GM21825 (cell line): Measurements from ENCODE around the gene WDR35.
"Not testable (repeated sequence)": the region's sequence is repeated elsewhere in the genome, so short reads cannot be mapped to it uniquely, and the experiment has no call there.

Experiments used
- ATAC-seq: cut with Tn5 transposase; IDR thresholded peaks from one replicate; pipeline ENCODE4 v1.9.1; 2021; ENCODE audit warnings: mild to moderate bottlenecking, moderate library complexity; ENCODE audit not compliant: unreplicated experiment

Gene WDR35

GRCh38 chr2:19897623-19898245 lies 92.2 kb downstream of the WDR35 start:
- no peak for ATAC-seq

- ATAC-seq: no peak
These were observed 94.4 kb downstream of the WDR35 start for GRCh38 chr2:19895535-19895934.

GRCh38 chr2:19894134-19894792 lies 95.6 kb downstream of the WDR35 start:
- peak; percentile 9 for ATAC-seq

DNA sequence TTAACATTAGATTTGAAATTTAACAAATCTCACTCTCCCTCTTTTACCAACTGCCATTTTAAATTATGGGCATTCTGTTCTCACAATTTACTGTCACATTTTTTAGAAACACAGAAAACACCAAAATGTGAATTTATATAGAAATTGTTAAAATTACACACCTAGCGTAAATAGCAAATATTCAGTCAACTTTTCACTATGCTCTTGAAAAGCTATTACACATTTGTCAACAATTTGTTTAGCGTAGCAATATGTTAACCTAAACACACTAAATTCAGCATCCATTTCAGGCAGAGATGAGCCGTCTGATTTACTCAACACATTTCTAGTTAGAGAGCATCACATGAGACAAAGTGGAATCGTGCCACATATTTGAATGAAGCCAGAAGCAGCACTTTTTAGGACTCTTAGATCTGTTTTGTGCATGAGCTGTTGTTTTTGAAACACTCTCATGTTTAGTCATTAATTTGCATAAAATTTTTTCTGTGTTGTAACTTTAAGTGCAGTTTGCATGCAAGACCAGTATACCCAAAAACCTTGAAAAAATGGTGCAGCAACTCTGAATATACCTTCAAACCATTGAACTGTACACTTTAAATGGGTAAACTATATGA lies 96.3 kb downstream of the WDR35 start:
- ATAC-seq: peak; percentile 59

DNA sequence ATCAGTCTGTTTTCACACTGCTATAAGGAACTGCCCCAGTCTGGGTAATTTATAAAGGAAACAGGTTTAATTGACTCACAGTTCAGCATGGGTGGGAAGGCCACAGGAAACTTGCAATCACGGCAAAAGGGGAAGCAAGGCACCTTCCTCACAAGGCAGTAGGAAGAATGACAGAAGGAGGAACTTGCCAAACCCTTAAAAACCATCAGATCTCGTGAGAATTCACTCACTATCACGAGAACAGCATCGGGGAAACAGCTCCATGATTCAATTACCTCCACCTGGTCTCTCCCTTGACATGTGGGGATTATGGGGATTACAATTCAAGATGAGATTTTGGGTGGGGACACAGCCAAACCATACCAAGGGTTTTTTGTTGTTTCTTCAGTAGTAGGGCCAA lies 97.9 kb downstream of the WDR35 start:
- peak; percentile 39 for ATAC-seq

DNA sequence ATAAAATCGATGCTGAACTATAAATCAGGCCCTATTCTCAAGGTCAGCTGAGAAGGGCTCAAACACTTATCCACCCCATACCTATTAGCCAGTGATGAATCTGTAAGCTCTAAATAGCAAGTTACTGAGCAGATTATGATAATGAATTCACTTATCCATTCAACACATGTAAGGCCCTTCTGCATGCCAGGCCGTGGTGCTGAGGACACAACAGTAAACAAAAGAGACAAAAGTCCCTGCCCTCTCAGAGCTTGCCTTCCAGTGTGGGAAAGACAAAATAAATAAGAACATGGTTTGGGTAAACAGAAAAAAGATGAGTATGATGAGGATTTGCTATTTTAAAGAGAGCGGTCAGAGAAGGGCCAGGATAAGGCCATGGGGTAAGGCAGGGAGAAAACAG lies 99.8 kb downstream of the WDR35 start:
- no peak for ATAC-seq

DNA sequence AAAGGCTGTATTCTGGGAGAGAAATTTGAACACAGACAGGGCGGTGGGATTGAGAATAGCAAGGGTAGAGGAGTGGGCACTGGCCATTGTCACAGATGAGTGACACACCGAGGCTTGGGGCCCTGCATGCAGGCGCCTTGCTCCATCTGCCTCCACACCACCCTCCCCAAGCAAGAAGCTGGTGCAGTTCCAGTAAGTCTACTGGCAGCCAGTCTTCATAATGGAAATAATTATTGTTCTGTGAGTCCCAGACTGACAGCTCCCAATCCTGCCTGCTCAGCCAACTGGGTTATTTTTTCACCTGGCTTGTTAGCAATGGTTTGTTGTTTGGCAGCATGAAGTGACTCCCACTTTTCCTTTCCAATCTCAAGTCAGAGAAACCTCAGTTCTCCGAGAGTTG lies 101.1 kb downstream of the WDR35 start:
- ATAC-seq: no peak

GRCh38 chr2:19887510-19887909 lies 102.4 kb downstream of the WDR35 start:
- no peak for ATAC-seq

DNA sequence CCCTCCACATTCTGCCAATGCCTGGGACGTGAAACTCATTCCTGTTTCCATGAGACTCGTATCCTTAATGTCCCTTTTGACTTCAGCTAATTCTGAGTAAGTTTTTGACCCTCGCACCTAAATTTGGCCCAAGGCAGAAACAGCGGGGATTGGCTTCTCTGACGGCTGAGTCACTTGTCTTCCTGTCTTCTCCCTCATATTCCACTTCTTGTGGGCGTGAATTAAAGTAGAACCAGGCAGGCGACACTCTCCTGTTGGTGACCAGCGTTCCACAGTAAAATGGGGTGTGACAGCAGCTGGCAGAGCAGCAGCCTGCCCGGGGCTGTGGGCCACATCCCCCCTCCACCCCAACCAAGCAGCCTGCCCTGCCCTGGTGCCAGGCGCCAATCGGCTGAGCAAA lies 103.6 kb downstream of the WDR35 start:
- no peak for ATAC-seq

DNA sequence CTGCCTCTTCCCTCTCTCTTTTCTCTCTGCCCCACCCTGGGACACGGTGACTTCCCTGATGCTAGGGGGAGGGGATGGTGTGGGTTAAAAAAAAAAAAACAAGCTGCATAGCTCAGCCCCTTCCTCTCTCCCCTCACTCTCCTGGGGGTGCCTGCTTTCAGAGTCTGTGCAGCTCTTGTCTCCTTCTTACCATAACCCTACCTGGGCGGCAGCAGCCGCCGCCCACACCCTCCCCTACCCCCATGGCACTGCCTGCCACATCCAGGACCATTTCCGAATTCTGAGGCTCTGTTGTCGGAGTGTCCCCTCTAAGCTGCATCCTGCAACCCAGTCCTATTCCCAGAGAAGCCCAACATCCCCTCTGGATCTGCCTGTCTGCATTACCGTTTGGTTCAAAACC lies 104.1 kb downstream of the WDR35 start:
- no peak for ATAC-seq

GRCh38 chr2:19883971-19884720 lies 105.8 kb downstream of the WDR35 start:
- ATAC-seq: no peak

- no peak for ATAC-seq
These were observed 106.4 kb downstream of the WDR35 start for GRCh38 chr2:19883486-19883885.

DNA sequence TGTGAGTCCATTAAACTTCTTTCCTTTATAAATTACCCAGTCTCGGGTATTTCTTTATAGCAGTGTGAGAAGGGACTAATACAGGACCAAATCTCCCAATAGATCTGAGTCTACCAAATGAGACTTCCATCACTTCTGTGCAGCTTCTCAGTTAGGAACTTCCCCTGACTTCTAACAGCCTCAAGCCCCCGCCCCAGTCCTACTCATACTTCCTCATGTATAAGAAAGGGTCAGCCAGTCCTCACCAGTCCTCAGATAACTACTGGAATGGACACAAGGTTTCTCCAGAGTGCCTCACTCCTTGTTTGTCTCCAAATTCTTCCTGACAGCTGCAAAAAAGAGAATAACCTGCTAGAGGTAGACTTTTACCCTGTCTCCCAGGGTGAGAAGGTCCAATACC lies 107.6 kb downstream of the WDR35 start:
- no peak for ATAC-seq

DNA sequence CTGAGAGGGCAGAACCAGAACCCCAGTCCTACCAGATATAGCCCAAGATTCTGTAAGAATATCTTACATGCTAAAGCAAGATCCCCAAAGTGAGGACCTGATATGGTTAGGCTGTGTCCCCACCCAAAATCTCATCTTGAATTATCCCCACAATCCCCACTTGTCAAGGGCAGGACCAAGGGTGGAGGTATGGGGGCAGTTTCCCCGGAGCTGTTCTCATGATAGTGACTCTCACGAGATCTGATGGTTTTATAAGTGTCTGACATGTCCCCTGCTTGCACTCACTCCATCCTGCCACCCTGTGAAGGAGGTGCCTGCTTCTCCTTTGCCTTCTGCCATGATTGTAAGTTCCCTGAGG lies 108.0 kb downstream of the WDR35 start:
- ATAC-seq: no peak

DNA sequence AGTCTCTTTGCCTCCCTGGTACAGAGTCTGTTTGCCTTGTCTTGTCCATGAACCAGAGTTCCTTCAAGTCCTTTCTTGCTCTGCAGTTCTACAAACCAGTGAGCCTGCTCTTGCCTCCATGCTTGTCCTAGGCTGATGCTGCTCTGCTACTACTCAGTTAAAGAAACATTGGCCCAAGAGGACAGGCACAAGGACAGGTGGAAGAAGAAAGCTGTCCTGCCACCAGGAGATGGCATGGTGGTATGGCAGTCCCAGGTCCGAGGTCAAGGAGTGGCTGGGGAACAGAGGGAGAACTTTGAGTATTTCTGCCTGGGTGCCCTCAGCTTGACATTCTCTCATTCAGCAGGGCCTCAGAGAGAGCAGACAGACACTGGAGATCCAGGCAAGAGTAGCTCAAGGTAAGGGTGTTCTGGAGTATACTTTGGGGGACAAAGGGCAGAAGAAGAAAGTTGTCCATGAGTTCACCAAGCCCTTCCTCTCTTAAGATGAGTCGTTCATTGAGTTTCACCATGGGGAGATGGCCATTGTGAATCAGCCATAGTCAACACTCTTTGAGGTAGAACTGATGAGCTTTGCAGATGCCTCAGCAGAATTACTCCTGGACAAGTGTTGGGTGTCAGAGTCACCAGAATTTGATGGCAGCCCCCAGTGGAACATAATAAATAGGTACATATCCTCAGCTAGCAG lies 108.5 kb downstream of the WDR35 start:
- ATAC-seq: no peak

- not testable (repeated sequence) for ATAC-seq
These were observed 109.7 kb downstream of the WDR35 start for GRCh38 chr2:19880191-19880590.

- no peak for ATAC-seq
These were observed 110.8 kb downstream of the WDR35 start for GRCh38 chr2:19879120-19879519.

DNA sequence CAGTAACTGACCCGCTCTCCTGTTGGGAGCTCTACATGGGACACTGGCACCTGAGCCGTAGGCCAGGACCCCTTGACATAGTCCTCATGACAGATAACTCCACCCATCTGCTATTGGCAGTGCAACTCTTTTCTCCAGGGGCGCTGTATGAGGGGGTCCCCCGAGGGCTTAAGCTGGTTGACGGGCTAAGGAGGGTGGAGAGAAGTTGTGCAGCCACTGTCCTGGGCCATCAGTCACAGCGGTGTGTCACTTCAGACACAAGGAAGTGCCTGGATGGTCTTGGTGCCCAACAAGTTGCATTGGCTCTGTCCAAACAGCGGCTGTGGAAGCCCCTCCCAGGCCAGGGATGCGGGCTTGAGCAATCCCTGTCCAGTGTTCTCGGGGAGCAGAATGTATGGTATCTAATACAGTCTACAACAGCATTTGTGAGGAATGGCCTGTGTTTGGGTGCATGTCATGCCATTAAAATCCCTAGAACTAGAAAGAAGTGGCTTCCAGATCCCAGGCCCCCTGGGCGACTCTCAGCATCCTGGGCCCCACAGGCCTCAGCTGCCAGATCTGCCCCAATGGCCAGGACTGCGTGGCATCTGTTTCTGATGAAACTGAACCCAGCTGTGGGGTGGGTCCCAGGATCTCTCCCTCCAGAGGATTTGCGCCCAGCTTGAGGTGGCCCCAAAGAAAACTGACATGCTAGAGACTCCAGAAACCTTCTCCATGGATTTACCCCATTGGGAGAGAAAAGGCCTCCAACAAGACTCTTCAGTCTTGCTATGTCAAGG lies 111.4 kb downstream of the WDR35 start:
- no peak for ATAC-seq

DNA sequence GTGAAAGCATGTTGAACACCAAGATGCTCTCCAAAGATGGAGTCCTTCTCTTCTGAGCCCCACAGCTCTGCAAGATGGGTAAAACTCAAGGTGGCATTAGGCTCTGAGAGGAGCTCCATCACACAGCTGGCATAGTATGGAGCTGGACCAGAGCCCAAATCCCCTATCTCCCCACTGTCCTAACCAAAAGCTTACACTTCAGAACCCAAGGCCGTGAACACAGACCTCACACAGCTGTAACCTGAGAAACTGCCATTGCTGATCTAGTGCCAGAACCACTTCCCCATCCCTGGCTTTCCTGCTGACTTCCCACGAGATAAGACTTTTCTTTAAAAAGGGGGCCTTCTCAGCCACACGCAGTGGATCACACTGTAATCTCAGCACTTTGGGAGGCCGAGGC lies 113.2 kb downstream of the WDR35 start:
- no peak for ATAC-seq

- no peak for ATAC-seq
These were observed 114.6 kb downstream of the WDR35 start for GRCh38 chr2:19875280-19875679.

DNA sequence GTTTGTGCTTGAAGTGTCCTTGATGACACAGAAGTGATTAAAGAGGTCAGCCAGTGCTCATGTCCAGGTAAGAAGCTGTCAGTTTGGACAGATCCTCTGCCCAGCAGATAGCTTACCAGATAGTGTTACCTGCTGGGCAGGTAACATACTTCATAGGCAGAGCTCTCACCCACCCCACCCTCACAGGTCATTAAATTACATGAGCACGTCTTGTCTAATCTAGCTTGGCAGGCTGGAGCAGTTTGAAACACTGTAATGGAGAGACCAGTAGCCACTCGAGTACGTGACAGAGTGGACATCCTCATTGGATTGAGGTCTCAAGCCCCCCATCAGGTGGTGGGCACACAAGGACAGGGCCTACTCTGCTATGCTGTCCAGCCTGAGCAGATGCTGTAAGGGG lies 115.2 kb downstream of the WDR35 start:
- ATAC-seq: no peak
